K562 (cell line): ENCODE measurements around the gene XKR3. TPM values are rescaled to one million over a fixed set of nuclear protein-coding genes. Genes with fewer than 3 reads are reported as not detected.
A peak's percentile ranks its signal among the peaks of the same experiment; 100 is the strongest.

Experiments
- ATF1 ChIP-seq, 2 experiments: fragments of 450-650 bp in 1 of 2; IDR thresholded peaks; 2 replicates each; pipeline ENCODE4 v1.6.1; 2016; ENCODE audit warnings: missing compliant biosample characterization in 1 of 2, missing genetic modification characterization in 1 of 2
- CHD1 ChIP-seq: fragments of 200-600 bp; sonication (generic); IDR thresholded peaks from one replicate; pipeline ENCODE4 v1.6.1; 2012; ENCODE audit warnings: mild to moderate bottlenecking, moderate library complexity, low read length, inconsistent platforms
- DPF2 ChIP-seq: fragments of 450-650 bp; IDR thresholded peaks from 2 replicates; pipeline ENCODE4 v1.6.1; 2016
- EHMT2 ChIP-seq: fragments of 450-650 bp; IDR thresholded peaks from 2 replicates; pipeline ENCODE4 v1.6.1; 2018; ENCODE audit warnings: antibody characterized with exemption
- ELF2 ChIP-seq: fragments of 250-450 bp; sonication (Bioruptor Pico); IDR thresholded peaks from 2 replicates; pipeline ENCODE4 v1.5.0; 2021; ENCODE audit warnings: mild to moderate bottlenecking
- EP300 ChIP-seq: IDR thresholded peaks from 2 replicates; pipeline ENCODE4 v1.6.1; 2012; ENCODE audit warnings: low read length, improper control_type of control experiment
- ETV6 ChIP-seq, 3 experiments: fragments of 150-350 bp in 1 of 3; sonication (generic) in 1 of 3; formaldehyde crosslinking in 1 of 3; IDR thresholded peaks; 2 replicates each; pipeline versions ENCODE4 v1.6.1 to v1.8.0; 2014 to 2022; ENCODE audit warnings: borderline replicate concordance in 2 of 3, low read depth in 2 of 3, antibody characterized with exemption in 1 of 3, low read length in 1 of 3, mild to moderate bottlenecking in 1 of 3, missing genetic modification reagents in 1 of 3
- HDGF ChIP-seq: fragments of 450-650 bp; IDR thresholded peaks from 2 replicates; pipeline ENCODE4 v1.6.1; 2016
- MAFG ChIP-seq: fragments of 450-650 bp; conservative IDR thresholded peaks from 2 replicates; pipeline ENCODE4 v1.6.1; 2016; ENCODE audit warnings: missing genetic modification characterization, missing compliant biosample characterization
- SMAD4 ChIP-seq: fragments of 250-450 bp; sonication (Bioruptor Pico); conservative IDR thresholded peaks from 2 replicates; pipeline ENCODE4 v1.8.0; 2021; ENCODE audit warnings: inconsistent platforms, mild to moderate bottlenecking, moderate library complexity
- ZNF551 ChIP-seq: fragments of 250-450 bp; sonication (Bioruptor Pico); IDR thresholded peaks from 2 replicates; pipeline ENCODE4 v1.5.0; 2021; ENCODE audit warnings: mild to moderate bottlenecking, moderate library complexity
- ZNF707 ChIP-seq: fragments of 250-450 bp; sonication (Bioruptor Pico); conservative IDR thresholded peaks from 2 replicates; pipeline ENCODE4 v1.8.0; 2022; ENCODE audit warnings: inconsistent platforms, mild to moderate bottlenecking, moderate library complexity
- polyA plus RNA-seq, 8 experiments: library from polyadenylated mRNA; depleted of rRNA in 4 of 8; stranded (reverse) in 5 of 8; unstranded in 3 of 8; fragments of >200 nt; fragmentation: Nextera tagmentation in 2 of 8; fragmentation: Illumina TruSeq in 1 of 8; extraction: Ambion mirVana in 2 of 8; extraction: Trizol in 1 of 8; gene quantifications; 2 replicates each; pipeline versions ENCODE4 v1.2.1 to v1.2.3, GENCODE V29; 2011 to 2014; ENCODE audit warnings: inconsistent platforms in 1 of 8, missing spikeins in 1 of 8
- total RNA-seq, 7 experiments: library from RNA; depleted of rRNA in 6 of 7; stranded (reverse); fragments of >200 nt in 6 of 7; fragmentation: Illumina TruSeq in 2 of 7; extraction: Trizol in 2 of 7; gene quantifications; 2 replicates each; pipeline versions ENCODE4 v1.2.1 to v1.2.3, GENCODE V29; 2011 to 2021; ENCODE audit warnings: low replicate concordance in 1 of 7
- TF ChIP-seq, protein P1 (sequence below): fragments of 250-450 bp; sonication (Bioruptor Pico); IDR thresholded peaks from 2 replicates; pipeline ENCODE4 v1.5.1; 2021; ENCODE audit warnings: mild to moderate bottlenecking

Gene XKR3
- total and polyA plus RNA-seq, 9 of the 15 experiments (the other 6 are each of a cell fraction or from before 2014, with no cell fraction given) = 3.5 to 11.5 (median 7.1) TPM

DNA sequence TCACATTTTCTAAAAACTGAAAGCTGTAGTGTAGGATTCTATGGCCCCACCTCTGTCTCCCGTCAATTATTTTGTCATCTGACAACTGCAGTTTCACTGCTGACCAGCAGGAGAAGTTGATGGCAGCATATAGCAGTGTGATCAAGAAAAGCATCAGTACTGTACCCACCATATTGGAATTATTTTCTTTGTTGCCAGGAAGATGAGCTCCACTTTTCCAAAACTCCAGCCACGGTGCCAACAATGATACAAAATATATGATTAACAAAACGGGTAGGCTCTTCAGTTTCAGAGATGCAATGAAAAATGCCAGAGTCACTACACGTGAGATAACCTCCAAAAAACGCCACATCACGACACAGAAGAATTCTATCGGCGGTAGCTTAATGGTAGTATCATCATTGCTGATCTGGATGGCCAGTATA is 41.3 kb downstream of the XKR3 start (continued):
- TF ChIP-seq, protein P1, sequence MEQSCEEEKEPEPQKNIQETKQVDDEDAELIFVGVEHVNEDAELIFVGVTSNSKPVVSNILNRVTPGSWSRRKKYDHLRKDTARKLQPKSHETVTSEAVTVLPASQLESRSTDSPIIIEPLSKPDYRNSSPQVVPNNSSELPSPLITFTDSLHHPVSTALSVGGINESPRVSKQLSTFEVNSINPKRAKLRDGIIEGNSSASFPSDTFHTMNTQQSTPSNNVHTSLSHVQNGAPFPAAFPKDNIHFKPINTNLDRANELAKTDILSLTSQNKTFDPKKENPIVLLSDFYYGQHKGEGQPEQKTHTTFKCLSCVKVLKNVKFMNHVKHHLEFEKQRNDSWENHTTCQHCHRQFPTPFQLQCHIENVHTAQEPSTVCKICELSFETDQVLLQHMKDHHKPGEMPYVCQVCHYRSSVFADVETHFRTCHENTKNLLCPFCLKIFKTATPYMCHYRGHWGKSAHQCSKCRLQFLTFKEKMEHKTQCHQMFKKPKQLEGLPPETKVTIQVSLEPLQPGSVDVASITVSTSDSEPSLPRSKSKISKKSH = no peak
- TF ChIP-seq SMAD4 (CRISPR knock-in tag) (no peak), HDGF (peak; percentile 73; the same call in 1 of the 2 replicates), ZNF551 (CRISPR knock-in tag) (no peak), EHMT2 (peak; percentile 75; the same call in 1 of the 2 replicates), DPF2 (peak; percentile 65; the same call in 1 of the 2 replicates), CHD1 (no peak), ATF1 (CRISPR knock-in tag; IDR thresholded peaks at IDR 0.05) (no peak), ATF1 (tag; IDR thresholded peaks at IDR 0.05) (peak; percentile 41), MAFG (tag) (peak; percentile 60), ZNF707 (CRISPR knock-in tag) (no peak), ETV6 (IDR thresholded peaks at IDR 0.05; ENCODE audit: borderline replicate concordance in 1 of 2, low read depth in 2 of 2, low read length in 1 of 2) (peak in 1 of 2 experiments; percentile 20; a peak in 1 of 4 replicates), ETV6 (CRISPR knock-in tag; IDR thresholded peaks at IDR 0.05; ENCODE audit: borderline replicate concordance) (0 out of 2 replicates have a peak, but pooled peaks have one; percentile 27), ELF2 (CRISPR knock-in tag) (no peak), EP300 (peak; percentile 29; the same call in 1 of the 2 replicates)
